GM18511 (cell line): ENCODE data around the gene HIGD2A.

Experiments used
- ATAC-seq: cut with Tn5 transposase; IDR thresholded peaks from one replicate; pipeline ENCODE4 v1.9.1; 2021; ENCODE audit warnings: mild to moderate bottlenecking, moderate library complexity; ENCODE audit not compliant: unreplicated experiment

HIGD2A gene

DNA sequence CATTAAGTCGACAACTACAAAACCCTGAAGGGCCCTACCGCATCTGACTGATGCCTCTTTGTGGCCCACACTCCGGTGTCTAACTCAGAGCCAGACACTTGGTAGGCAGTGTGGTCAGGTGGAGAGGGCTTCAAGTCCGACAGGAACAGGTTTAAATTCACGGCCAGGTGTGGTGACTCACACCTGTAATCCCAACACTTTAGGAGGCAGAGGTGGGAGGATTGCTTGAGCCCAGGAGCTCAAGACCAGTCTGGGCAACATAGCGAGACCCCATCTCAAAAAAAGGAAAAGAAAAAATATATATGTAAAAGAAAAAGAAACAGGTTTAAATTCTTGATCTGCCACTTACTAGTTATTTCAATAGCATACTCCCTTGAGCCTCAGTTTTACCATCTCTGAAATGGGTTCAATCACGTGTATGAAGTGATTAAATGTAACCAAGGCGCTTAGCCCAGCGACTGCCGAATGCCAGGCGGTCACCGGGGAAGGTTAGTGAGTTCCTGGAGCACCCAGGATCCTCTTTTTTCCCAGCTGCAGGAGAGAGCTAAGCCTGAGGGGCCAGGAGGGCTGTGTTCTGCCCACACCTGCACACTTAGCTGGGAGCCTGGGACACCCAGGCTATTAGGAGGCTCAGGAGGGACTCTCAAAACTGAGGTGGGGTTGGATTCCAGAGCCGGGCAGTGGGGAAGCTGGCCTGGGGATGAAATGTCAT lies 26.8 kb downstream of the HIGD2A start:
- ATAC-seq: peak; percentile 5

DNA sequence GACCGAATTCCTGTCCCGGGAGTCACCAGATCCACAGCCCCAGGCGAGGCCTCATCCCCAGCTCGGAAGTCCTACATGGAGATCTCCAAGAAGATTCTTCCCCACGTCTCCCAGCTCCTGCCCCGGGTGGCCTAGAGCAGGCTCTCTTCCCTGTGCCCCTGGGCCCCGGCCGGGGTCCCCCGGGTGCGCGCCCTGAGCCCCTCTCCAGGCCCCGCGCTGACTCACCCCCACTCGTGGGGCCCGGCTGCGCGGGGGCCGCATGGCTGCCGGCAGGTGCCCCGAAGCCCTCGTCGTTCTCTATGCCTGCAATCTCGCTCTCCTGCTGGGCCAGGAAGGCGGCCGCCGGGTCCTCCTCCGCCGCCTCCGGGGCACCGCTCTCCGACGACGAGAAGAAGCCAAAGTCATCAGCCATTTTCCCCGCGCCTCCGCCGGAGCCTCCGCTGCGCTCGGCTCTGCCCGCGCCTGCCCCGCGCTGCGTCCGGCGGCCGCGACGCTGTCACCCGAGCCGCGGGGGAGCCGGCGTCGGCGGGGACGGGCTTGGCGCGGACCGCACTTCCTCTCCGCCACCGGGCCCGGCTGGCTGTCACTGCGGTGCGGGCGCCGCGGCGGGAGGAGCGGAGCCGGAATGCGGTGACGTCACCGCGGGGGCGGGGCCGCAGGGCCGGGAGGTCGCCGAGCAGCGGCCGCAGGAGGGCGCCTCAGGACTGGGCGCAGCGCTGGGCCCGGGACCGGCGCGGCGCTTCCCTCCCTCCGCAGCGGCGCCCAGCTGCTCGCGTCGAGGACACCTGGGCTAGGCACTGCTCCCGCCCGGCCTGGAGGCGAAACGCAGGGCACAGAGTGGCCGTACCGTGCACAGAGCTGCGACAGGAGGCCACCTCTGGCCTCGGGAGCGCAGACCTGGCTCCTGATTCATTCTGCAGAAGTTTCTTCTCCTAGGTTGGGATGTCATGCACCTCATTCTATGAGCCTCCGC lies 27.7 kb downstream of the HIGD2A start, which contains the start of gene CLTB:
Gene CLTB, minus strand, starts transcription at position 588 of the 973 bp plus-strand sequence. Its CDS starts 176 bp downstream, at position 412.
- ATAC-seq: peak; percentile 95

GRCh38 chr5:176416965-176417364 lies 28.4 kb downstream of the HIGD2A start:
- no peak for ATAC-seq

DNA sequence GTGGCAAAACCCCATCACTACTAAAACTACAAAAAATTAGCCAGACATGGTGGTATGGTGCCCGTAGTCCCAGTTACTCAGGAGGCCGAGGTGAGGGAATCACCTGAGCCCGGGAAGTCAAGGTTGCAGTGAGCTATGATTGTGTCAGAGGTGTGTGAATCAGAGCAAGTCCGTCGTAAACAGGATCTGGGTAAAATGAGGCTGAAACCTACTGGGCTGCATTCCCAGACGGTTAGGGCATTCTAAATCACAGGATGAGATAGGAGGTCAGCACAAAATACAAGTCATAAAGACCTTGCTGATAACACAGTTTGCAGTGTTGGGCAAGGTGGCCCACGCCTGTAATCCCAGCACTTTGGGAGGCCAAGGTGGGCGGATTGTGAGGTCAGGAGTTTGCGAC lies 29.7 kb downstream of the HIGD2A start:
- ATAC-seq: no peak

GRCh38 chr5:176420086-176420485 lies 31.5 kb downstream of the HIGD2A start:
- ATAC-seq: no peak

GRCh38 chr5:176420972-176421544 lies 32.5 kb downstream of the HIGD2A start:
- ATAC-seq: no peak

DNA sequence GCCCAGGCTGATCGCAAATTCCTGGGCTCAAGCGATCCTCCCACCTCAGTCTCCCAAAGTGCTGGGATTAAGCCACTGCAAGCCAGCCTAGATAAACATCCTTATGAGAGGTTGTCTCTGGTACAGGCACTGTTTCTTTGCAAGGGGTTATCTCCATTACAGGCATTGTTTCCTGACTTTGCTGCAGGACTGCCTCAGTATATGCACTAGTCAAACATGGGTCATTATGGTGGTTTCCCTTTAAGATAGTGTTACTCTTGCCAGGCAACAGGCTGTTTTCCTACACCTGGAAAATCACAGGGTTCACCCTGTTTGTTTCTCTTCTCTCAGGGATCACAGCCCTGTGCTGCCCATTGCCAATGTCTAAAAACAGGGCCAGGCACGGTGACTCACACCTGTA lies 35.6 kb downstream of the HIGD2A start:
- no peak for ATAC-seq

GRCh38 chr5:176425138-176425537 lies 36.6 kb downstream of the HIGD2A start:
- no peak for ATAC-seq

DNA sequence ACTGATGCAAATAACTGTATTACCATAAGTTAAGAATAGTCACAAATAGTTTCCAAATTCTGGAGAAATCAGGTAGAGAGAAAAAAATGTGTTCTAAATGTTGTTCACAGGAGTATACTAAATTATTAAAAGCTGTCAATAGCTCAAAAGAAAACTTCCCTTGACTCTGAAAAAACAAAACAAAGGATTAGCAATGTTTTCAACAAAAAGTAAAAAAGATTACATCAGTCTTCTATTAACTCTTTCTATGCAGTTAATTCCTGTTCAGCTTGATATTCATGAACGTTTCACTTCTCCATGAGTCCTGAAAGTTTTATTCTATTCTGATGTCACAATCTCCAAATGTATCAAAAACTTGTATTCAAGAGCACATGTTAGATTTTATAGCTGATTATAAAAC lies 37.2 kb downstream of the HIGD2A start:
- ATAC-seq: no peak

GRCh38 chr5:176426876-176427275 lies 38.3 kb downstream of the HIGD2A start:
- ATAC-seq: no peak

GRCh38 chr5:176427971-176428370 lies 39.4 kb downstream of the HIGD2A start:
- no peak for ATAC-seq

DNA sequence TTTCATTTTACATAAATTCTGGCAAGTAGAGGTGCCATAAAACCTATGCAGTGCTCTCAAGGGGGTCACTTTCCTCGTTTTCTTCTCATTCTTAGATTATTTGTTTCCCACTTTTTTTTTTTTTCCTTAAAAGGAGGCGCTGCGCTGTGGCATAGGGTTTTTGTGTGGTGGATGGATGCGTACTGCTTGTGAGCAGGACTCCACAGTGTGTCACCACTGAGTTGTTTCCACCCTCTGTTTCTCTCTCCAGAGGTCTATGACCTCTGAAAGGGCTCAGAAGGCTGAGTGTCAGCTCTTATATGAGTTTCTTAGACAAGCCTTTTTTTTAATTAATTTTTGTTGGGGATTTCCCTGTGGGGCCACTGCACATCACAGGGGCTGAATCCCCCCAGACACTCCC lies 41.4 kb downstream of the HIGD2A start:
- no peak for ATAC-seq

GRCh38 chr5:176432707-176433106 lies 44.2 kb downstream of the HIGD2A start:
- no peak for ATAC-seq

GRCh38 chr5:176436656-176437055 lies 48.1 kb downstream of the HIGD2A start:
- no peak for ATAC-seq

DNA sequence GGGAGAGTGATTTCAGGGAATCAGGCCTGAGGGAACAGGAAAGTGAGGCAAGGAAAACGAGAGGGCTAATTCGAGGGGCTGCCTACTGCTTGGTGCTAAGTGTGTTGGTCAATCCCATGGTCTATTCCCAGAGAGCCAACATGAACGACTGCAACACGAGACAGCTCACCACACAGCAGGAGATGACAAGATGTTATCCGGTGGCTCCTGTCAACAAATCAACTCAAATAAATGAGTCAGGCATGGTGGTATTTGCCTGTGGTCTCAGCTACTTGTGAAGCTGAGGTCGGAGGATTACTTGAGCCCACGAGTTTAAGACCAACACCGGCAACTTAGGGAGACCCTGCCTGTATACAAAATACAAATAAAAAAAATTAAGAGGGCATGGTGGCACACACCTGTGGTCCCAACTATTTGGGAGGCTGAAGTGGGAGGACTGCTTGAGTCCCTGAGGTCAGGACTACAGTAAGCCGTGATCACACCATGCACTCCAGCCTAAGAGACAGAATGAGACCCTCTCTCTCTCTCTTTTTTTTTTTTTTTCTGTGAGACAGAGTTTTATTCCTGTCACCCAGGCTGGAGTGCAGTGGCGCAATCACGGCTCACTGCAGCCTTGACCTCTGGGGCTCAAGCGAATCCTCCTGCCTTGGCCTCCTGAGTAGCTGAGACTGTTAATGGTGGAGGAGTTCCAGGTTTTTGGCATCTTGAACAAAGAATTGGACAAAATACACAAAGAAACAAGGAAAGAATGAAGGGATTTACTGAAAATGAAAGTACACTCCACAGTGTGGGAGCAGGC lies 50.6 kb downstream of the HIGD2A start:
- no peak for ATAC-seq
